ENCODE data around the gene KRTAP4-4.
"Not testable (repeated sequence)": the region's sequence is repeated elsewhere in the genome, so short reads cannot be mapped to it uniquely, and the experiment has no call there.

The KRTAP4-4 gene

DNA sequence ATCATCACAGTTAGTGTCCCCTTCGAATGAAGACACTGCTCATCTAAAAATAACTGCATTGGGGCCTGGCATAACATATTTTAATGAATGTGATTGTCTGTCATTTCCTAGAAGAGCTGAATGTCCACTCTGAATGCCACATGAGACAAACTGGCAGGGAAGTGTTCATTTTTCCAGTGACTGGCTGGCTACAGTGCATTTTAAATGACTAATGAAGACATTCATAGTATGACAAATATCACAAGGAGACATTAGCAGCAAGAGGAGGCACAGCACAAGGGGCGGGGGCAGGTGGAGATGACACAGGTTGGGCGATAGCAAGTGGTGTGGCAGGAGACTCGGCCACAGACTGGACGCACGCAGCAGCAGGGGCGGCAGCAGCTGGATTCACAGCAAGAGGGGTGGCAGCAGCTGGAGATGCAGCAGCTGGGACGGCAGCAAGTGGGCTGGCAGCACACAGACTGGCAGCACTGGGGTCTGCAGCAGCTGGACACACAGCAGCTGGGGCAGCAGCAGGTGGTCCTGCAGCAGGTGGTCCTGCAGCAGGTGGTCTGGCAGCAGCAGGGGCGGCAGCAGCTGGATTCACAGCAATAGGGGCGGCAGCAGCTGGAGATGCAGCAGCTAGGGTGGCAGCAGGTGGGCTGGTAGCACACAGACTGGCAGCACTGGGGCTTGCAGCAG, 11.4 kb downstream of the KRTAP4-4 start:
- DNase-seq (ENCODE audit: low read depth): not testable (repeated sequence)

DNA sequence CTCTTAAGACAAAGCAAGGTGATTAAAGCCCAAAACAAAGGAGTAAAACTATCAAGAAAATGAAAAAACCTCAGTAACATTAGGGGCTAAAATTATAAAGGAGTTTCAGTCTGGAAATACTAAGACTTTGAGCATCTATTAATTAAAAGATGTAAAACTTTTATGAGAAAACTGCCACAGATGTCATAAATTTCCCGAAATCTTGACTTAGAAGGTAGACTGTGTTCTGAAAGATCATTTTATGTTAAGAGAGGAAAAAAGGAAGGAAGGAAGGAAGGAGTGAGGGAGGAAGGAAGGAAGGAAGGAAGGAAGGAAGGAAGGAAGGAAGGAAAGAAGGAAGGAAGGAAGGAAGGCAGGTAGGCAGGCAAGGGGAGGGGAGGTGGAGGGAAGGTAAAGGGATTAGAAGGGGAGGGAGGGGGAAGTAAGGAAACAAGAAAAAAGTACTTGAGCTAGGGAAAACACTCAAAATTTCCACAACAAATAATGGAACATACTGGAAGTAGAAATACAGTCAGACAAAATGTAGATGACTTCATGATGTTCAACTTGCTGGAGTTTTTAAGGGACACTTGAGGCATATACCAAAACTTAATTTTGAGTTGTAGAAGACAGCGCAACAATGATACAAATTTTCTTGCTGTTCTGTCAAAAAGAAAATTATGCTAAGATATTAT, 12.9 kb downstream of the KRTAP4-4 start:
- no peak for DNase-seq (ENCODE audit: low read depth)

DNA sequence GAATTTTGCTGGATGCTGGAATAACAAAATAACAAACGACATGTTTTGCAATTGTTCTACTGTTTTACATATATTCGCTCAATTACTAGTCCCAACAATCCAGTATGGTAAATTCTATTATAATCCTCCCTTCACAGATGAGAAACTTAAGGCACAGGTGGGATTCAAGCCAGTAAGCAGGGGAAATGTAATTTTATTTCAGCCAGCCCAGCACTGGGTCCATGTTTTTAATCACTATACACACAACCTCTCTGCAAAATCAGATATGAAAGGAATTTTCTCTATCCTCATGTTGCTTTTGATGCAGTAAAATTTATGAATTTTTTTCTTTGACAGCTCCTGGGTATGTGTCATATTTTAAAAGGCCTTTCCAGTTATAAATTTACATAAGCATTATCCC, 15.3 kb downstream of the KRTAP4-4 start:
- no peak for DNase-seq (ENCODE audit: low read depth)

DNA sequence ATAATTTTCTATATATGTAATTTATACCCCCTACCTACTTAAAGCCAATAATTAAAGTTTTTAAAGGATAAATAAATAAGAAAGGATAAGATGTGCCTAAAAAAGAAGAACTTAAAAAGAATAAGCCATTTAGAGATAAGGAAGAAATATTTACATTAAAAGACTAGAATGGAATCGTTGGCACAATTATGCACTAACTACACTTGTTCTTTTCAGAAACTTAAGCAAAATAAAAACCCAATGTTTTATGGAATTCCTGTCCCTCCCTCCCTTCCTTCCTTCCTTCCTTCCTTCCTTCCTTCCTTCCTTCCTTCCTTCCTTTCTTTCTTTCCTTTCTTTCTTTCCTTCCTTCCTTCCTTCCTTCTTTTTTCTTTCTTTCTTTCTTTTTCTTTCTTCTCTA, 15.7 kb downstream of the KRTAP4-4 start:
- no peak for DNase-seq (ENCODE audit: low read depth)

DNA sequence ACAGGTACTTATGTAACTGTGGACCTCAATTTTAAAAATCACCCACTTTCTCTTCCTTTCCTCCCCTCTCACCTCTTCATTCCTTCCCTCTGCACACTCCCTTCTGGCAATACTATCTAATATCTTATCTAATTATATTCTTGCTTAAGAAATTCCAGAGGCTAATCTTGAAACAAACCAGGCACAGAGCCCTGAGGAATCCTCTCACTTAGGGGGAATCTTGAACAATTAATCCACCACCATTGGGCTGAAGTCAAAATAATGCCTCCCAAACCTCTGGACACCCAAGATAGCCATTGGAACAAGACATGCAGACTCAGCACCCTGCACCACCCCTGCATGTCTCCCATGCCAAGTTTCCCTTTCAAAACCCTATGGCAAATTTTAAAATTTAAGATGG, 19.2 kb downstream of the KRTAP4-4 start:
- no peak for DNase-seq (ENCODE audit: low read depth)

DNA sequence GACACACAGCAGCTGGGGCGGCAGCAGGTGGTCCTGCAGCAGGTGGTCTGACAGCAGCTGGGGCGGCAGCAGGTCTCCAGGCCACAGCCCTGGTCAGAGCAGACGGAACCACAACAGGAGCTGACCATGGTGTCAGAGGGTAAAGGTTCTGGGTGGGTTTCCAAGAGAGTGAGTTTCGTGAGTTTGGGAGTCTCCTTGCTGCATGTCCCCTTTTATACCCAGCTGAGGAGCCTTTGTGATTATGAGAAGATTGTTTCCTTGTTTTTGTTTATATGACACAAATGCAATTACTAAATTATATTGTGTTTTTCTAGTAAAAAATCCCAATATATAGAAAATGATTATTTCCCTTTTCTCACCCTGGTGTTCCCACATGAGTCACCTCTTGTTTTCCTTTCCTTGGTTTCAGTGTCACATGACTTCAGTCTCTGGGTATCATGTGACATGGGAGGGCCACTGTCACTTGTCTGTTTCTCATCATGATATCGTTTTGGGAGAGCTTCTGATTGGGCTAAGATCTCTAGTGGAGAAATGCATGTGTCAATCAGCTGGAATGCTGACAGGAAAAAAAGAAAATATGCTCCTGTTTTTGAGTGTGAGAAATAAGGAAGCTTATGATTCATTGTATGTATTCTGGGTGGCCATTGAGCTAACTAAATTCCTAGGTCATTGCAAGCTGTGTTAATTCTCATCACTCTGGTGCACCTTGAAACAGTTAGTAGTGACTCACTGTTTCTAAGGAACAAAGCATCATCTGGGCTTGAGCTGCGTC, 20.0 kb downstream of the KRTAP4-4 start, which contains the start of gene KRTAP4-6:
TSS of gene KRTAP4-6 (minus strand) at position 185 of the 772 bp plus-strand sequence. CDS start at position 128, 57 bp downstream.
- DNase-seq (ENCODE audit: low read depth): no peak

DNA sequence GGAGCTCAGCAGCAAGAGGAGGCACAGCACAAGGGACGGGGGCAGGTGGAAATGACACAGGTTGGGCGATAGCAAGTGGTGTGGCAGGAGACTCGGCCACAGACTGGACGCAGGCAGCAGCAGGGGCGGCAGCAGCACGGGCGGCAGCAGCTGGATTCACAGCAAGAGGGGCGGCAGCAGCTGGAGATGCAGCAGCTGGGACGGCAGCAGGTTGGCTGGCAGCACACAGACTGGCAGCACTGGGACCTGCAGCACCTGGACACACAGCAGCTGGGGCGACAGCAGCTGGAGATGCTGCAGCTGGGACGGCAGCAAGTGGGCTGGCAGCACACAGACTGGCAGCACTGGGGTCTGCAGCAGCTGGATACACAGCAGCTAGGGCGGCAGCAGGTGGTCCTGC, 20.7 kb downstream of the KRTAP4-4 start:
- DNase-seq (ENCODE audit: low read depth): not testable (repeated sequence)

DNA sequence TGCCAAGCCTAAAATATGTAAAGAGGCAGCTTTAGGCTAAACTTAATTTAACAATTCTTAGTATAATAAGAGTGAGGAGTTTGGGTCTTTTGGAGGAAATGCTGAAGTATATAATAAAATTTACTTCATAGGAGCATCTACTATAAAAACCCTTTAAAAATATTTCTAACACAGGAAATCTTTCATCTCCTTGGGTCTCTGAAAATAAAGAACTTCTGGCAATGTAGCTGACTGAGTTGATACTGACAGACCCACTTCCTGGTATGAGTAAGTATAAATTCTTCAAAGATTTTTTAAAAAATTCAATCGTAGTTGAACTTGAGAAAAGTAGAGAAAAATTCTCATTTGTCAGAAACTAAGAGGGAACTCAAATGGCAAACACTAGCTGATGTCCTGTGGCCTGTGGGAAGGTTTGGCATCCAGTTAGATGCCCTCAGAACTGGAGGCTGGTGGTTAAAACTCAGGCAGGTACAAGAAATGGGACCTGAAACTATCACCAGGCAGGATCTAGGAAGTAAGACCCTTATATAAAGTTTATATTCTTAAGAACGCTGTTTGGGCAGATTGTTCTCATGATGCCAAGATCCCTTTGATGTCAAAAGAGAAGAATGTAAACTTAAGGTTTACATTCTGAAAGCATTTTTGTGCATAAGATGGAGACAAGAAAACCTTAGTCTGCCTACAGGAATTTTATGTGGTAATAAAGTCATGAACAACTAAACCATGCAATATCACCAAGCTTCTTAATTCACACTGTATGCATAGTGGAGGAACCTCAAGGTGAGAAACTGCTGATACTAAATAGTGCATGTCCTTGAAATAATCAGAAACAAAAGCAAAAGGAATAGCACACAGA, 26.4 kb downstream of the KRTAP4-4 start:
- no peak for DNase-seq (ENCODE audit: low read depth)

DNA sequence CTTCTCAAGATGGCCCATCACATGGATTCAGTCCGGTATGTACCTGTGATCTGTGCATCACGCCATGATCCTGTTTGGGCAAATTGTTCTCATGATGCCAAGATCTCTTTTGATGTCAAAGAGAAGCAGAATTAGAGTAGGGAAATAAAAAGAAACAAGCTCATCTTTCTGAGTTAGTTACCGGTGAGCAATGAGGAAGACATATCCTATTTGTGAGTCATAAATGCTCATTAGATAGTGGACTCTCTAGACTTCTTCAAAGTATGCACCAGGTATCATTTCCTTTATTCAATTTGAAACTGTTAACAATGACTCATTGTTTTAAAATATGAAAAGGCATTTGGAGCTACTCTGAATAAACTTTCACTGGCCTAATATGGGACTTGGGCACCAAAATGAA, 28.6 kb downstream of the KRTAP4-4 start:
- no peak for DNase-seq (ENCODE audit: low read depth)

DNA sequence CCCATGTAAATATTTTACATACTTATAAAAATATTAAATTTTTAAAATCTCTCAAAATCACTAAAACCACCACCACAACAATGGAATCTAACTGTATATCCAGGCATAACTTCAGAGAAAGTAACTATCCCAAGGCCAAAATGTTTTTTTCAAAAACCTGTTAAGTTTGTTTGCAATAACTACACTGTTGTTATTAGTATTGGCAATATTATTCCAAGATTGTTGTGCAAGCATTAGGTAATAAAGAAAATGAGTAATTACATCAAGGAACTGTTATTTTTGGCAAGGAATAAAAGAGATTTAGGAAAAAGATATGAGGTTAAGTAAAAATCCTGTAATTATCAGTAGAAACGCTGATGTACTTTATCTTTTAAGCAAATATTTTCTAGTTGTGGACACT, 33.2 kb downstream of the KRTAP4-4 start:
- no peak for DNase-seq (ENCODE audit: low read depth)

DNA sequence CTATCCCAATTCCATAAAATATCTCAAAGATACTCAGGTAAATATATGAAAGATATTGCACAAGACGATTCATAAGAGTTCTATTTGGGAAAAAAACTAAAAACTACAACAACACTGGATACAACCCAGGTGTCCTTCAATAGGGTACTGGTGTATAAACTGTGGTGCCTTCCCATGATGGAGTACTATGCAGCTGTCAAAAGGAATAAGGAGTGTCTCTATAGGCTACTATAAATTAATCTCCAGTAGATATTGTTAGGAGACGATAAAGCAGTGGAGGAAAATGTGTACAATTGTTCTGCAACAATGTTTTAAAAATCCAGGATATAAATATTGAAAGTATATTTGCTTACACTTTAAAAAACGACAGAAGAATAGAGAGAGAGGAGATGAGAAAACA, 34.1 kb downstream of the KRTAP4-4 start:
- no peak for DNase-seq (ENCODE audit: low read depth)

DNA sequence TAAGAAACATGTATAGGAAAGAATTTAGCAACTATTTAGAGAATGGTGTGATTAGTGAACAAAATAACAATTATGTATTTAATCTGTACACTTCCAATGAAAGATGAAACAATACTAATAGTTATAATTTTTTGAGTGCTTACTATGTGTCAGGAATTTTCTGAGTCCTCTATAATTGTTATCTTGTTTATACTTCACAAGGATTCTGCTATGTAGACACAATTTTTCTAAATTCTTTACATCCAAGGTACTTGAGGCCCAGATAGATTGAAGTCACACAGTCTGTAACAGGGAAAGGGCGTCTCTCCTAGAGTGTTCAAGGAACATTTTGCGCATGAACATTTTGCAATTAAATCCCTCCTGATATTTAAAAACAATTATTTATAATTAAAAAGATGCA, 35.5 kb downstream of the KRTAP4-4 start:
- no peak for DNase-seq (ENCODE audit: low read depth)

DNA sequence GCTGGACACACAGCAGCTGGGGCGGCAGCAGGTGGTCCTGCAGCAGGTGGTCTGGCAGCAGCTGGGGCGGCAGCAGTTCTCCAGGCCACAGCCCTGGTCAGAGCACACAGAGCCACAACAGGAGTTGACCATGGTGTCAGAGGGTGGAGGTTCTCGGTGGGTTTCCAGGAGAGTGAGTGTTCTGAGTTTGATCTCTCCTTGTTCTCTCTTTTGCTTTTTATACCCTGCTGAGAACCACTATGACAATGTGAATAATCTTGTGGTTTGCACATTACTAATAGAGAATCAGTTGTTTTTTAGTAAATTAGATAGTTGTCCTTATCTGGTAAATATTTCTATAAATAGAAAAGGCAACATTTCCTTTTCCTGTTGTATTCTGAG, 36.6 kb downstream of the KRTAP4-4 start, which contains the start of gene KRTAP4-12:
TSS of gene KRTAP4-12 (minus strand) at position 192 of the 381 bp plus-strand sequence. CDS start at position 132, 60 bp downstream.
- not testable (repeated sequence) for DNase-seq (ENCODE audit: low read depth)

DNA sequence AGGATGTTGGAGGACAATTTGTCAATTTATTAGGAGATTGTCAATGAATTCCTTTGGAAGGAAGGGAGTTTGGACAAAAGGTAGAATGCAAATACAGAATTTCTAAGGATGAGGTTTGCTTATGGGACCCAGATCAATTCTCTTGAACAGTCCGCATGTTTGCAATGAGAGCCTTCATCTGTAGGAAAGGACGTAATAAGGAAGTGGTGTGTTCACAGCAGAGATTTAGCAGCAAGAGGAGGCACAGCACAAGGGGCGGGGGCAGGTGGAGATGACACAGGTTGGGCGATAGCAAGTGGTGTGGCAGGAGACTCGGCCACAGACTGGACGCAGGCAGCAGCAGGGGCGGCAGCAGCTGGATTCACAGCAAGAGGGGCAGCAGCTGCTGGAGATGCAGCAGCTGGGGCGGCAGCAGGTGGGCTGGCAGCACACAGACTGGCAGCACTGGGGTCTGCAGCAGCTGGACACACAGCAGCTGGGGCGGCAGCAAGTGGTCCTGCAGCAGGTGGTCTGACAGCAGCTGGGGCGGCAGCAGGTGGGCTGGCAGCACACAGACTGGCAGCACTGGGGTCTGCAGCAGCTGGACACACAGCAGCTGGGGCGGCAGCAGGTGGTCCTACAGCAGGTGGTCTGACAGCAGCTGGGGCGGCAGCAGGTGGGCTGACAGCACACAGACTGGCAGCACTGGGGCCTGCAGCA, 37.1 kb downstream of the KRTAP4-4 start:
- not testable (repeated sequence) for DNase-seq (ENCODE audit: low read depth)

DNA sequence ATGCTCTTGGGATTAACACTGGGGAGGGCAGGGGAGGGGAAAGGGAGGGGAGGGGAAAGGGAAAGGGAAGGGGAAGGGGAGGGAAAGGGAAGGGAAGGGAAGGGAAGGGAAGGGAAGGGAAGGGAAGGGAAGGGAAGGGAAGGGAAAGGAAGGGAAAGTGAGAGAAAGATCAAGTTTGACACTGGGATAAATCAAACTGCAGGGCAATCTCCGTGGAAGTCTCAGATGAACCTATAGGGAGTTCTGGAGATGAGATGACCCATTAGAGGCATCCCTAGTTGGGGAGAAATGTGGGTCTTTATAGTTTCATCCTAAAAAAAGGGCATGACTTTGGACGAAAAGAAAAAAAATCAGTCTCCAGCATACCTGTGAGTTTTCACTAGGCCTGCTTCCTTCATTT, 38.8 kb downstream of the KRTAP4-4 start:
- DNase-seq (ENCODE audit: low read depth): no peak

DNA sequence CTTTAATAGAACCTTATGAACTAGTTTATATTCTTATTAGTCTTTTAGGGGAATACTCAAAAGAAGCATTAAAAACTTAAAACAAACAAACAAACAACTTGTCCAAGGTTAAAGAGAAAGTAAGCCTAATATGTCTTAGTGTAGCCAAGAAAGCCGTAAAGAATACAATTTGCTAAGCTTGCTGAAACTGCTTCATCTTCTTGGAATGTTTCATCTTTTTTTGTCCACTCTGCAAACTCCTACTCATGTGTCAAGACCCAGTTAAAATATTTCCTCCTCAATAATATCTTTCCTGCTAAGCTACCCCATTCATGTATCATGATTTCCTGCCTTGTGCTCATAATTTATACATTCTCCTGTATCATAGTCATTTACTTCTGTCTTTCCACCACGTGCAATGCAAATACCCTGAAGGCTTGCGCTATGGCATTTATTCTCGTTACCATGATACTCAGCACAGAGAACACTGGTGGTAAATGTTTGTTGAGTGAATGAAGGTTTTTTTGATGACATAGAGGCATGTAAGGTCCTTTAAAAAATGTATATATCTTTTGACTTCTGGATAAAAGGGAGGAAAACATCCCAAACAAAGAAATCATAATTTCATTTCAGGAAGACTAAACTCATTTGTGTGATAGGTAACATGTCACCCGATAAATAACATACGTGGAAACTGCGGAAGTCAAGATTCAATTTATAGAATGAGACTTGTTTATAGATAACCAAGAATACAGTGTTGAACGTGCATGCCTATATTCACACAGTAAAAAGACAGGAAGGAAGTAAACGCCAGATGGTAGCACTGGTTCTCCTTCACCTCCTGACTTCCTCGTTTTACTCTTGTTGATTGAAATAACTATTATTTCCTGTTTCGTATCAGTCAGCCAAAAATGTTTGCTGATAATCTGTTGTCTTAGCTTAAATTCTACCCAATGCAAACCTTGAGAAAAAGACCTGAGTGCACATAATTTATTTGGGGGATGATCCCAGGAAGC, 40.6 kb downstream of the KRTAP4-4 start:
- DNase-seq (ENCODE audit: low read depth): not testable (repeated sequence)

DNA sequence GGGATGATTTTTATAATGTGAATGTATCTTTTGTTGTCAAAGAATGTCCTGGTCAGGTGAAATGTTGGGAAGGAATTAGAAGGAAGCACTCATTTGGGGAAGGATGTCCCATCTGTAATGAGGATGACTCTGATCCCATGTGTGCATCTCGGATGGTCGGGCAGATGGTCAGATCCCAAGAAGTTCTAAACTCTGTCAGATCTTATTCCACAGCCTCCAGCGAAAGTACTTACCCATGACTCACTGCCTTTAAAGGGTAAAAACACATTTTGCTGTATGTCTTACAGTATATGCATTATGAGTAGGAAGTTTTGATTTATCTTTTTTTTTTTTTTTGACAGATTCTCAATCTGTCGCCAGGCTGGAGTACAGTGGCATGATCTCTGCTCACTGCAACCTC, 41.8 kb downstream of the KRTAP4-4 start:
- DNase-seq (ENCODE audit: low read depth): no peak

DNA sequence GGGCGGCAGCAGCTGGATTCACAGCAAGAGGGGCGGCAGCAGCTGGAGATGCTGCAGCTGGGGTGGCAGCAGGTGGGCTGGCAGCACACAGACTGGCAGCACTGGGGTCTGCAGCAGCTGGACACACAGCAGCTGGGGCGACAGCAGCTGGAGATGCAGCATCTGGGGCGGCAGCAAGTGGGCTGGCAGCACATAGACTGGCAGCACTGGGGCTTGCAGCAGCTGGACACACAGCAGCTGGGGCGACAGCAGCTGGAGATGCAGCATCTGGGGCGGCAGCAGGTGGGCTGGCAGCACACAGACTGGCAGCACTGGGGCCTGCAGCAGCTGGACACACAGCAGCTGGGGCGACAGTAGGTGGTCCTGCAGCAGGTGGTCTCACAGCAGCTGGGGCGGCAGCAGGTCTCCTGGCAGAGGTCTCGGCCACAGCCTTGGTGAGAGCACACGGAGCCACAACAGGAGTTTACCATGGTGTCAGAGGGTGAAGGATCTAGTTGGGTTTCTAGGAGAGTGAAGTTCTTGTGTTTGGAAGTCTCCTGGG, 42.6 kb downstream of the KRTAP4-4 start, which contains the start of gene KRTAP4-11:
TSS of gene KRTAP4-11 (minus strand) at position 528 of the 541 bp plus-strand sequence. CDS start at position 470, 58 bp downstream.
- DNase-seq (ENCODE audit: low read depth): not testable (repeated sequence)

DNA sequence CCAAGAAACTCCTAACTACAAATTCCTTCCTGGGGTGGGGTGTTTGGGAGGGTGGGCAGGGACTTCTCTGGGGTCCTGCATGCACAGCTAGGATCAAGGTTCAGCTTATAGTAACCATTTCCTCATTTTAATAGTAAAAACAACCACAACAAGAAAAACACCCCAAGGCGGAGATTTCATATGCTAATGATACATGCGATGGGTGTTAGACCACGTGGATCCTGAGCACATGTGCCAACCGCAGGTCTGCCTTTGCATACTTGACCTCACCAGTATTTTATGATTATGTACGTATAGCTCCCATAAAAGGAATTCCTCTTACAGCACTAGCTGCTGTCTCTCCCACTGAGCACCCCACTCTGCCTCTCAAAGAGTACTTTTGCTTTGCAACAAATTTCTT, 44.3 kb downstream of the KRTAP4-4 start:
- DNase-seq (ENCODE audit: low read depth): no peak
